HS-5 (cell line): ENCODE measurements around the gene SMOC1.
"Not testable (repeated sequence)": the region's sequence is repeated elsewhere in the genome, so short reads cannot be mapped to it uniquely, and the experiment has no call there.

Experiments
- DNase-seq: peaks from one replicate; pipeline ENCODE4 v3.0.0-alpha.2; 2012; ENCODE audit warnings: low read depth

SMOC1 gene

DNA sequence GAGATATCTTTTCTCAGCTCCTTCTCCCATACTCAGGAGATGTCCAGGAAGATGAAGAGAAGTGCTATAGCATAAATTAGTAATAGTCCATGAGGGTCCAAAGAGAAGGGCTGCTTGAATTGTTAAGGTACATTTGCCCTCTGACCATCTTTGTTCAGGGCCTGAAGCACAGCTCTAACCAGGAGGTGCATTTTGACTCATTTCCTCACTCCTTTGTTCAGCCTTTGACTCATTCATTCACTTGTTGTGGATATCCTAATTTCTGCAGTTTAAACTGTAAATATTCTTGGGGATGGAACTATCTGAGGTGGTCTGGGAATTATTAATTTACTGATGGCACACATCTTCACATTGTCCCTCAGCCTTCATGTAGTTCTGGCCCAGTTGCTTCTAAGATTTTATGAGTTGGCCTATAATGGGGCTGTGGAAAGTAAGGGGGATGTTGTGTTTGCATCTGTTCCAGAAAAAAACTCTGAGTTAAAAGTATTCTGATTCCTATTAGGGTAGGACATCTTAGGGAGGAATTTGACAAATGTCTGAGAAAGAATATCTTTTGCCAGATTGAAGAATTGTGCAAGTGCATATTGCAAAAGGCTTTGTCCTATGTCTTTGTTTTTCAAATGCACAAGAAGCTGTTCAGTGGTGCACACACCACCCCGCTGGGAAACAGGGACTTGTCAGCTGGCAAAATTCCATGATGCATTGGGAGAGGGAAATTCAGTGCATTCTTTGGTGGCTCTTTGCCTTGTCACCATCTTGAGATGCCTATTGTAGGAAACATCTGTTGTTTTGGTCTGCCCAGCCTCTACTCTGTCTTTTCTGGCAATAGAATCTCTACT, 22.1 kb downstream of the SMOC1 start:
- DNase-seq, result no peak

DNA sequence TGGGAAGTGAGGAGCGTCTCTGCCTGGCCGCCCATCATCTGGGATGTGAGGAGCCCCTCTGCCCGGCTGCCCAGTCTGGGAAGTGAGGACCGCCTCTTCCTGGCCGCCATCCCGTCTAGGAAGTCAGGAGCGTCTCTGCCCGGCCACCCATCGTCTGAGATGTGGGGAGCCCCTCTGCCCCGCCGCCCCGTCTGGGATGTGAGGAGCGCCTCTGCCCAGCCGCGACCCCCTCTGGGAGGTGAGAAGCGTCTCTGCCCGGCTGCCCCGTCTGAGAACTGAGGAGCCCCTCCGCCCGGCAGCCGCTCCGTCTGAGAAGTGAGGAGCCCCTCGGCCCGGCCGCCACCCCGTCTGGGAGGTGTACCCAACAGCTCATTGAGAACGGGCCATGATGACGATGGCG, 23.8 kb downstream of the SMOC1 start:
- DNase-seq, result not testable (repeated sequence)

DNA sequence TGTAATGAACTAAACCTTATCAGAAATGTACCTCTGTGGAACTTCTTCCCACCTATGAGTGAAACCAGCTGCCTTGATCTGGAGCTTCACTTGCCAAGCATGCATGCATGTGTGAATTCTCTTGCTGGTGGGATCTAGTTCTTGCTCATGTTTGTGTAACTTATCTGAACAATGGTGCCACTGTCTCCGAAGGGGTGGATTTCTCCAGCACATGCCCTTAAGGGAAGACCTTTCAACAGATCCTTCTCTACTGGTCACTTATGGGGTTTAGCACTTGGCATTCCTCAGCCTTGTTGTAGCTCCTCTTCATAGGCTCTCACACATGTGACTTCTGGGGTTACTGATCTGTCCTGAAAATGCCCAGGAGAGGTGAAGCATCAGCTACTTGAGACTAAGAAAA, 25.0 kb downstream of the SMOC1 start:
- no peak for DNase-seq

DNA sequence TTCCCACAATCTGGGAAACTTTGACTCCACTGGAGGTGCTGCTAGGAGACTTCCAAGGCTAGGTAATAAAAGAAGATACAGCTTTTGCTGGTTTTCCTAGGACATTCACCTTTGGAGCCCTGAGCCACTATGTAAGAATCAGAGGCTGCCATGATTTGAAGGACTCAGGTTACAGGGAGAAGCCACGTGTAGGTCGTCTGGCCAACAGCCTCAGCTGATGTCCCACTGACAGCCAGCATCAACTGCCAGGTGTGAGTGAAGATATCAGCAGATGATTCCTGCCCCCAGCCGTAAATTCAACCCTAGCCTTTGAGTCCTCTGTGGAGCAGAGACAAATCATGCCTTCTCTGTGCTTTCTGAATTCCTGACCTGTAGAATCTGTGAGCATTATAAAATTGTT, 27.0 kb downstream of the SMOC1 start:
- DNase-seq, result no peak

DNA sequence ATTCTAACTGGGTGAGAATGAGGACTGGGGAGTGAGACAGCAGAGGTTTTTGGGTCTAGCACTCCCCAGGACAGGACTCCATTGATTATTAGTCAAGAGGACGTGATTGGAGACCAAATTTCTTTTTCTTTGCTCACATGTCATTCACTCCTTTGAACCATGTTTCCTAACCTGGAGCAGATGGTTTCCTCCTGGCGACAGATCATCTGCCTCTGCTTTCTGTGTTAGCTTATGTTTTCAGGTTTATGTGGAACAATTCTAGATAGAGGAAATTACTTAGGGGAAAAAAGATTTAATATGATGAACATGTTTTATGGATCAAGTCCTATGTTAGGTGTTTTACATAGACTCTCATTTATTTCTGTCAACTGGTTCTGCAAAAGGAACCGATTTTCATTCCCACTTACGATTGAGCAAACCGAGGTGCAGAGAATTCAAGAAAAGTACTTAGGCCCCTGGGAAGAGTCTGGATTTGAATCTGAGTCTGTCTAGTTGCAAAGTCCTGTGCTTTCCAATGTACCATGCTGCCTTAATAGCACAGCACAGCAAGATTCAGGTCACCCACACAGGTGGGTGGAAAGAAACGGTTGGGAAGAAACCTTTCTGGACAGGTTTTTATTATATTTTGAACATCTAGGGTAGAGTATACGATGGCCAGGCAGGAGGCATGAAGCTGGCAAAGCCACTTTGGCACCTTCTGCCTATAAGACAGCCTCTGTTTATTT, 30.8 kb downstream of the SMOC1 start:
- no peak for DNase-seq

DNA sequence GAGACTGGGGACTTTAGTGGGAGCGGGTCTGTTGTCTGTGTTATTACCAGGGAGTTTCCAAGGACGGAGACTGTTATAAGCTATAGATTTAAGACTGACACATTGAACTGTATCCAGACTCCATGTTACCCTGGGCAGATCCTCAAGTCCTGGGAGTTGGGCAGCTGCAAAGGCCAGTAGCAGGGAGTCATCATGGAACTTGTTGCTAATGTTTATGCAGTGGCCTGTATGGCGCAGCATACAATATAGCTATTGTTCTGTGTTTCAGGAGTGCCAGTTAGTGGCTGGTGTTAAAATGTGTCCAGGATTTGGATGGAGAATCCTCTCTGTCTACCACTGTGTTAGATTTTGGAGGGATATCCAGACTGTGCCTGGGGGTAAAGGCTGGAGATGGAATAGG, 31.7 kb downstream of the SMOC1 start:
- no peak for DNase-seq

DNA sequence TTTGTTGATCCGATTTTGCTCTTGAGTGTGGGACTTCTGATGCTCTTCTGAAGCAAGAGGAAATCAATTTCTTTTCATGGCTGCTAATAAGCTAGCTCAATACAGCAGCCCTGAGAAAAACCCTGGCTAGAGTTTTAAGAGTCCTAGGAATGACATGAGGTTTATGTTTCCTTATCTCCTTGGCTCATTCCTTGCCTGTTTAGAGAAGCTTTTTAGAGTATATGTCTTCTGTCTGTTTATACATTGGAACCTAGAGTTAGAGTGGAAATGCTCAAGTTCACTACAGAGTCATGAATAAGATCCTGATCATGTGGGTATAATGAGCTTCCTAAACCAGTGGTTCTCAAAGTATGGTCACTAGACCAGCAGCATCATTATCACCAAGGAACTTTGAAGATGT, 34.5 kb downstream of the SMOC1 start:
- no peak for DNase-seq

DNA sequence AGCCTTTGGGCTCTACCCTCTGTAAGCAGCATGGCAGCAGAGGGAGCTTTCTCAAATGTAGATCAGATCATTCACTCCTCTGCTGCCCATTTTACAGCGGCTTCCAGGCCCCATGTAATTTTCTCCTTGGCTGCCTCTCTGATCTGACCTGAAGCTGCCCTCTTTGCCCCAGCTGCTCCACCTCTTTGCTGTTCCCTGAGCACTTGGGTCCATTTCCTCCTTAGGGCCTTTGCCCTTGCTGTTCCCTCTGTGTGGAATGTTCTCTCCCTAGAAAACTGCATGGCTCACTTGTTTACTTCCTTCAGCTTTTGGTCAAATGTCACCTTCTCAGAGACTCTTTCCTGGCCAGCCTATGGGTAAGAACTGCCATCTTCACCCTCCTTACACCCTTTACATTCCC, 37.2 kb downstream of the SMOC1 start:
- DNase-seq, result no peak

DNA sequence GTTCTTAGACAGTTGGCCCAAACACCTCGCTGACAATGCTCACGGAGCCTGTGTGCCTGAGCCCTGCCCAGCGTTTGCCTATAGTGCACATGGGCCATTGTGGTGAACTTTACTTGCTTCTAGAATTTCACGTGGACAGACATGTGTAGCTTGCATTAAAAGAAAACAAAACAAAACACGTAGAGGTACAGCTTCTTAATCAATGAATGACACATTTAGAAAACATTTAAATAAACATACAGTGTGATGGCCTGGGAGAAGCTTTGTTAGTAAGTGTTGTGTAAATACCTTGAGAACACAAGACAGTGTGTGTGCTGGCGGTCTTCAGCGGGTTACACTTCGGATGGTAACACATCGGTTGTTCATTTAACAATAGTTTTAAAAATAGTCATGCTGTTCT, 38.1 kb downstream of the SMOC1 start:
- no peak for DNase-seq

DNA sequence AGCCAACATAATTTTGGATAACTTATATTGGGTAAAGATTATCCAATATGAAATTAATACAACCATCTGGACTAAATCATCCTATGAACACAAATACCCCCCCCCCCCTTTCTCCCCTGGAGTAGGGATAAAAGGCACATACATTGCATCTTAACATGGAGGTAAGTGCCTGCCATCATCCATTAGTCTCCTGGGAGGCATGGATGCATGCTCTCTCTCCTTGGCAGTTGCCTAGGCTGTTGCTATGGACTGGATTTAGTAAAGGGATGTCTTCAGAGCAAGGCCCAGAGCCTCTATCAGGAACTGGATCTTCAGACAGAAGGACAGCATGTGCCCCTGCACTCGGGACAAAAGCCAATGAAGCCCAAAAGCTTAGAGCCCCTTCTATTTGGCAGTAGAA, 40.6 kb downstream of the SMOC1 start:
- no peak for DNase-seq

DNA sequence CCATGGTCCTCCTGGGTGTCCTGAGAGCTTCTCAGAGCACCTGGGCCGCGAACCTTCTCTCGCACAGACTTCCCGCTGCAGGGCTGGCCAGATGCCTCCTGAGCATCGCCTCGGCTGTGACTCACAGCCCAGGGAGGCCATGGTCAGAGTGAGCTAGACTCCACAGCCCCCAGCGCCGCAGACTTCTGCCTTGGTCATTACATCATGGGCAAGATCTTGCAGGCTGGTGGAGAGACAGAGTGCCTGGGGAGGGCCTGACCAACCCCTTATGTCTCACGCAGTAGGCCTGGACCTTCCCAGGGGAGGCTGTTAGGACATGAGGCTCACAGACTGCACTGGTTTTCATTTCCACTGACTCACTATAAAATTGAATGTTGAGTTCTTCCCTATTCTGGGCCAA, 41.8 kb downstream of the SMOC1 start:
- no peak for DNase-seq

DNA sequence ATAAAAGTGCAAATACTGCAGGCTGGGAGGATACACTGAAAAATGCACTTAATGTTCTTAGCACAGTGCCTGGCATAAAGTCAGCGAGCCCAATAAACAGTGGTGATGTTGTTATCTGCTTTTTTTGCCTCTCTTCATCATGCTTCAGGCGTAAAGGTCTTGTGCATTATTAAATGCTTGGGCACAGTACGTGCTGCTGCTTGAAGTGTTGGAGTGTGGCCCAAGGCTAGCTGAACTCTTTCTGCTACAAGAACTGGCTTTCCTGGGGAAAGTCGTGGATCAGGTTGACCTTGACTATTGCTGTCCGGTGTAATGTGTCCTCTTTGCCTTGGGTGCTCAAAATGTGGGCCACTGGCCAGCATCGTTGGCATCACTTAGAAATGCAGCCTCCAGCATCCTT, 43.0 kb downstream of the SMOC1 start:
- DNase-seq, result no peak

DNA sequence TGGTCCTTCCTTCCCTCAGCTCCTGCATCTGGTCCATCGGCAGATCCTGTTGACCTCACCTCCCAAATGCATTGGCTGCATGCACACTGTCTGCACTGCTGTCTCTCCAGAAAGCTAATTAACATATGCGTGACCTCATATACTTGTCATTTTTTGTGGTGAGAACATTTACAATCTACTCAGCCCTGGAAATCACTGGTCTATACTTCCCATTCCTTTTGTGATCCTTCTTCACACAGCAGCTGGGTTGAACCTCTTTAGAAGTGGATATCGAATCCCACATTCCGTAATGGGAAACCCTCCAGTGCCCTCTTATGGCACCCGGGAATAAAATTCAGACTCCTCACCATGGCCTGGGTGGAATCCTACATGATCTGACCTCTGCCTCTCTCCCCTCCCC, 45.0 kb downstream of the SMOC1 start:
- no peak for DNase-seq

DNA sequence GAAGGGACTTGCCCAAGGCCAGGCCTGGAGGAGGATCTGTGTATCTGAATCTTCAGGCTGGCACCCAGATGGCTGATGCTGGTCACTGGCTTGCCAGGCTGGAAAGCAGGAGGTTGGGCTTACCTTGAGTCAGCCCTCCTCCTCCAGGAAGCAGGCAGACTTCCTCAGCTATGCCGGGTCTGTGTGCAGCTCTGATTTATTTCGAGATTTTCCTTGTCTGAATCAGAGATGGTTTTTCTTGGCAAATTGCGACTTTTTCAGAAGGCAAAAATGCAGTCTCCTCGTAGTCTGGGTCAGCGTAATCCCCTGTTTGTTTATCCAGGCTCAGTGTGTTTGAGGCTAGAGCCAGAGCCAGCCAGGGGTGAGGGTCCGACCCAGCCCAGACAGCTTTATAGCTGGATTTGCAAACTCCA, 48.9 kb downstream of the SMOC1 start:
- no peak for DNase-seq

DNA sequence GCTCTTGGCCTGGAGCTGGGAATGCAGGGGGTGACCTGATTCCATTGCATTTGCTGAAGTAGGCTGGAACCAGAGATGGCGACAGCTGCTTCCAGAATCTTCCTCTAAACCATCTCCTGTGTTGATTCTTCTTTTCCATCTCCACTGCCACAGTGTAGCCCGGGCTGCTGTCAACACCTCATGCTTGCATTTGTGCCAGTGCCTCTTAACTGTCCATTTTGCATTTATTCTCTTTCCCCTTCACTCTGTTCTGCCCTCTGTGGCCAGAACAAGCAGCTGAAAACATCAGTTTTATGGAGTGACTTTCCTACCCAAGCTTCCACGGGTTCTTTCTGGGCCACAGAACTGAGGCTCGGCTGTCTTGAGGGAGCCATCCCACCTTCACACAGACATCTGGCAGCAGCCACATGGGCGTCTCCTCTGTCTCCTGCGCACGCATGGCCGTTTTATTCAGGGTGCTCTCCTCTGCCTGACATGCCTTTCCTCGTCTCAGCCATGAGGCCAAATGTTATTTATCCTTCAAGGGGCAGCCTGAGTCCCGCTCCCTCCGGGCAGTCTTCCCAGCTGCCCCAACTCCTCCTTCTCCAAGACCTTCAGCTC, 51.7 kb downstream of the SMOC1 start:
- no peak for DNase-seq

DNA sequence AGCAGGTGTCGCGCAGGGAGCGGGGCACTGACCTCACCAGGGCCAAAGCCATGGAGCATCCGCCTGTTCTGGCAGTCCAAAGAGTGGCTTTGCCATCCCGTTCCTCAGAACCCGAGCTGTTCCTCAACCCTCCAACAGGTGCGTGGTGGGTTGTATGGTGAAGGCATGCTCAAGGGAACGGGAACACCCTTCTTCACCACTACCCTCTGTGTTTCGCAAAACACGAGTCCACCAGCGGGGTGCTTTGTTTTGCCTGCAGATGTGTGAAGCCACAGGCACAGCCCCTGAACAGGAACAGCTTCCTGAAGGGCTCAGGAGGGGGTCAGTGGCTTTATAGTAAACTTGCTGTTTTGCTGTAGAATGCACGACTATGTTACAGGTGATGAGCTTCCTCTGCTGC, 52.7 kb downstream of the SMOC1 start:
- DNase-seq, result no peak

DNA sequence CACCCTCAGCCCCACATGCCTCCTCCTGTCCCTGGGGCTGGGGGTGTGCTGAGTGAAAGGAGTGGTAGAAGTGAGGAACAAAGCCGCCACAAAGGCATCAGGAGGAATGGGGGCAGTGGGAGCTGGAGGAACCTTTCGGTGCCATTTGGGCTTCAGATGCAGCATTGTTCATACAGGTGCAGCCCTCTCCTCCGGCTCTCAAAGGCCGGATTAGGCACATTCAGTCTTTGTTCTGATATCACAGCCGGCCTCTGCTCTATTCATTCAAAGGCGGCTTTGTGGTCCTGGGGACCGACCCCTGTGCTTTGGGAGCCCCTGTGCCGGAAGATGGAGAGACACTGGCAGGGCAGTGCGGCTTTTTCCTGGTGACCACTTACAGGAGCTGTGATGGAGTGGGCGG, 53.2 kb downstream of the SMOC1 start:
- no peak for DNase-seq

DNA sequence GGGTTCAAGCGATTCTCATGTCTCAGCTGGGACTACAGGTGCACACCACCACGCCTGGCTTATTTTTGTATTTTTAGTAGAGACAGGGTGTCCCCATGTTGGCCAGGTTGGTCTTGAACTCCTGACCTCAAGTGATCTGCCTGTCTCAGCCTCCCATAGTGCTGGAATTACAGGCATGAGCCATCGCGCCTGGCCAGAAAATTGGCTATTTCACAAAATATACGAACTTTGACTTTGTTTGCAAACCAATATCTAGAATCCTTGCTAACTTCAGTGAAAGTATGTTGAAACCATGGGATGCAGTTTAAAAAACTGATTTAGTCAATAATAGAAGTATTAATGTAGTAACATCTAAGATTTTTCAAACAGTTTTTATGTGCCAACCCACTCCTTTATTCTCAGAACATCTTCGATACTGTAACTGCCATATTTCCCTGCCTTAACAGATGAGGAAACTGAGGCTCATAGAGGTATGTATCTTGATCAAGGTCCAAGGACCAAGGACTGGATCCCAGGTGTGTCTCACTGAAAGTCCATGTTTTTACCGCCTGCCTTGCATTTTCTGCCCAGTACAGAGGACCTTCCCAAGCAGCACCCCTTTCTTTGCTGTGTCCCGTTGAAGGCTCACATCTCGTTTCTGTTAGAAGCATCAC, 54.5 kb downstream of the SMOC1 start:
- no peak for DNase-seq

DNA sequence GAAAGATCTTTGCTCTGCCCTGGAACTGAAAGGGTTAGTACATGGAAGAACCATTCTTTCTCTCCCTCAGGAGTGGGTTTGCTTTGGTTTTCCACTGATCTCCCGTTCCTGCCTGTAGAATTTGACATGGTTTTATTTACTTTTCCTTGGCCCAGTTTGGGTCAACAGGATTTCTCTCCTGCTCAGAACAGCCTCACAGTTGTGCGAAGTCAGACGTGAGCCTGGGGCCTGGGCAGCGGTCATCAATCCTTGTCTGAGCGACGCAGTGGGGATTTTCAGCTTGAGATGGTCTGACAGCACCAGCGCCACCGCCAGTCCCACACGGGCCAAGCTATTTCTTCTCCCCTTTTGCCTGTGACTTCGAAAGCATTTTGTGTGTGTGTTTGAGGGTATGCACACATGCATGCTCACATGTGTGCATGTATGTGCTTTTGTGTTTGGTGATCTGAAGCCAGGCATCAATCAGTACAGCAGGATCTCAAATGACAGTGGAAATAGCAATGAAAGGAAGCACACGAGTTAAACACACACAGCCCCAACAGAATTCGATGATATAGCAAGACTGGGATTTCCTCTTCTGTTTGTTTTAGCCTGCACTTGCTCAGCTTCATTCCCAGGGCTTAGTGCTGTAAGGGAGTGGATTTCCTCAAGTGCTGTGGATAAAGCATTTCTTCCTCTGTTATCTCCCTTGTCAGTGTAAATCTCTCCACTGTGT, 58.3 kb downstream of the SMOC1 start:
- no peak for DNase-seq

DNA sequence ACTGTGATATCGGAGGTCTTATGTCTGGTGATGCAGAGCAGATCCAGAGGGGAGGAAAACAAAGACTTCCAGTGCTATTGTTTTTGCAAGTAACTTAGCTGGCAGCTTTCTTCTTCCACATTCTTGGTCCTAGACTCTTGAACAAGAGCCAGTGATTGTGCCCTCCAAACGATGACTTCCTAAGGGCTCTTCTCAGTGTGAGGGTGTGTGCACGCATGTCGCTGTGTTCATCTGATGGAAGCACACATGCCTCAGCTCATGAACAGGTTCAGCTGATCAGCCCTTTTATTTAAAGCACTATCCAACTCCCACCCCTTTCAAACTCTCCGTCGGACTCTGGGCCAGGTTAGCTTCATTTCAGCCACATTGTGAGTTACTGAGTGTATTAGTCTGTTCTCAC, 59.5 kb downstream of the SMOC1 start:
- DNase-seq, result no peak

DNA sequence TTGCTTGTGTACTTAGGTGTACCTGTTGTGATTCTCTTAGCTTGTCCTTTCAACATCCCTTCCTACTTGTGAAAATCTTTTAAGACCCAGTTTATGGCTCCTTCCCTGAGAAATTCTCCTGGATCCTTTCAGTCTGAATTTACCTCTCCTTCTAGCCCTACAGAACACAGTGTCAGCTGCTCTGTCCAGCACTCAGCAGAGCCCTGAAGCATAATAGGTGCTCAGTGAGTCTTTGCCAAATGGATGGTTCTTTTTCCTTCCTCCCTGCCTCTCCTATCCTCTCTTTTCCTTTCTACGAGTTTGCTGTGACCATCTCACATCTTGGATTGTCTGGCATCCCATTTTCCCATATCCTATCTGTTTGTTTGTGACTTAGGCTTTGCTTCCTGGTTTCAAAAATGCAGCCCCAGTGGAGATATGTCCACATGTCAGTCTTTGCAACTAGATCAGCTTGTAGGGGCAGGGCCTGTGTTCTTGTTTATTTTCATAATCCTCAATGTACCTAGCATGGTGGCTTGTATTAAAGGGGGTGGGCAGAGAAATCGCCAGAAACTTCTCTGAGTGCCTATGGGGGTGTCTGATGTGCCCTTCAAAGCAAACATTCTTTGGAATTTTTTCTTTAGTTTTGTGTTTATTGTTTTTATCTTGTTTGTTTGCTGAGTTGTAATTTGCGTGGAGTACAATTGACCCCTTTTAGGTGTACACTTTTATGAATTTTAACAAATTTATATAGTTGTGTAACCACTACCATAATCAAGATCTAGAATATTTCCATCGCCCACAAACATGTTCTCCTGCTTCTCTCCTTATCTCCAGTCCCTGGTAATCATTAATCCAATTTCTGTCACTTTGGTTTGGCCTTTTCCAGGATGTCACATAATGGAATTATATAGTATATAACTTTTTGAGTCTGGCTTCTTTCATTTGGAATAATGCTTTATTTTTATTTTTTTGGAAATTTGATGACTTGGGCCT, 62.8 kb downstream of the SMOC1 start:
- DNase-seq, result no peak
